ENCODE results near the gene TRPM3.

The TRPM3 gene

DNA sequence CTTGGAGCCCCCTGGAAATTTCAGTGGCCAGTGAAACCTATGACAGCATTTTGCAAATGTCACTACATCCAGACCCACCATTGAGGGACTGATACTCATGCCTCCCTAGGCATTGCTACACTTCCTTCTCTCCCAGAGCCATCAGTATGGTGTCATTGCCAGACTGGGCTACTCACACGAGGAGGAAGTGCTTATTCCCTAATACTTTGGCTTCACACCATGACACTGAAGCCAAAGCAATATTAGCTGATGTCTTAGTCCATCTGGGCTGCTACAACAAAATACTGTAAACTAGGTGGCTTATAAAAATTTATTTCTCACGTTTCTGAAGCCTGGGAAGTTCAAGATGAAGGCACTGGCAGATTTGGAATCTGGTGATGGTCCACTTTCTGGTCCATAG, 22.6 kb downstream of the TRPM3 start:
- no peak for DNase-seq (ENCODE audit: low read depth in 3 of 3)

GRCh38 chr9:71097671-71098070, 23.8 kb downstream of the TRPM3 start:
- no peak for DNase-seq (ENCODE audit: low read depth in 3 of 3)

GRCh38 chr9:71096421-71097108, 24.9 kb downstream of the TRPM3 start:
- DNase-seq (ENCODE audit: low read depth in 3 of 3) = no peak

GRCh38 chr9:71094708-71095251, 26.6 kb downstream of the TRPM3 start:
- DNase-seq (ENCODE audit: low read depth in 3 of 3) = no peak

GRCh38 chr9:71090896-71091295, 30.5 kb downstream of the TRPM3 start:
- no peak for DNase-seq (ENCODE audit: low read depth in 3 of 3)

- no peak for DNase-seq (ENCODE audit: low read depth in 3 of 3)
These were observed 42.0 kb downstream of the TRPM3 start for GRCh38 chr9:71079451-71079850.

- no peak for DNase-seq (ENCODE audit: low read depth in 3 of 3)
These were observed 45.3 kb downstream of the TRPM3 start for GRCh38 chr9:71076096-71076495.

DNA sequence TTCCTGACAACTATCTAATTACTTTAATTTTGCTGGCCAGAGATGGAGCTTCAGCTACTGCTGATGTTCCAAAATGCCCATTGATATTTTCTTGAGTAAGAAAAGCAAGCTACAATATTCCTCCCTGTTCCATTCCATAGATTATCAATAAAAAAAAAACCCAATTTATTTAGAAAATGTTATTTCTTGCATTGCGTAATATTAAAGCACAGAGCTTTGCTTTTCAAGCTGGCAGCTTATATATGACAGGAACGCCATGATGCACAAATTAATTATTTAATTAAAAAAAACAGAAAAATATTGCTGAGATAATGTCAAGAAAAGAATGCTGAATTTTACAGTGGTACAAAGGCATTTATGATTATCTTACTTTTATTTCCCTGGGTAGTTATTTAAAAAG, 47.9 kb downstream of the TRPM3 start:
- no peak for DNase-seq (ENCODE audit: low read depth in 3 of 3)

DNA sequence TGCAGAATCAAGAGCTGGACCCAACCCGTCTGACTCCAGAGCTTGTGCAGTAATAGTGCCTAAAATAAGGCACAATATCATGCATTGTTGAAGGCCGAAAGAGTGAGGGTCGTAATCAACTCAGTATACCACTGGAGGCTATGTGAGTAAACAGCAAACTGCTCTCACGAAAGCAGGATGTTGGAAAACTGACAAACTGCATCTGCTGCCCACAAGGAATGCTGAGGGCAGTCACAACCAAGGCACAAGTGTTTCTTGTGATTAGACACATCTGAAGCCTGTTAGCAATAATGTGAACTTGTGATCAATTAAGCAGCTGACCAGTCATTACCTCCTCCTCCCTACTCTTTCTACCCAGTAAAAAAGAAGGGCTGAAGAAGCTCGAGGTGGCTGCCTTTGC, 48.8 kb downstream of the TRPM3 start:
- no peak for DNase-seq (ENCODE audit: low read depth in 3 of 3)

GRCh38 chr9:71071633-71072032, 49.8 kb downstream of the TRPM3 start:
- no peak for DNase-seq (ENCODE audit: low read depth in 3 of 3)

- no peak for DNase-seq (ENCODE audit: low read depth in 3 of 3)
These were observed 62.8 kb downstream of the TRPM3 start for GRCh38 chr9:71058660-71059059.

DNA sequence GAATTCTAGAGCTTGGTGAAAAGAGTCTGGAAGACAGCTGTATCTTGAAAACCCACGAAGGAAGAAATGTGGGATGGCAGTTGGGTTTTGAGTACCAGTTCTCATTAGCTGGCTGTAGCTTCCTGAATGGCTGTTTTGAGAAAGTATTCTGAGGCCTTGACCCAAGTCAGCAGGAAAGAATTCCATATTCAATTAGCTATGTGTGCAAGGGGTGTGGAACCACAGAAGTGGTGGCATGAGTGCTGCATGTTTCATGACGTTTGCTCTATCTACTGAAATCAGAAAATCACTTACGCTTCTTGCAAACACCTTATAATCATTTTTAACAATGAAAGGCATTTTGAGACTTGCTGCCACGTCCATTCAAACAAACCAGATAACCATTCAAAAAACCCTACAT, 69.1 kb downstream of the TRPM3 start:
- DNase-seq (ENCODE audit: low read depth in 3 of 3) = no peak

DNA sequence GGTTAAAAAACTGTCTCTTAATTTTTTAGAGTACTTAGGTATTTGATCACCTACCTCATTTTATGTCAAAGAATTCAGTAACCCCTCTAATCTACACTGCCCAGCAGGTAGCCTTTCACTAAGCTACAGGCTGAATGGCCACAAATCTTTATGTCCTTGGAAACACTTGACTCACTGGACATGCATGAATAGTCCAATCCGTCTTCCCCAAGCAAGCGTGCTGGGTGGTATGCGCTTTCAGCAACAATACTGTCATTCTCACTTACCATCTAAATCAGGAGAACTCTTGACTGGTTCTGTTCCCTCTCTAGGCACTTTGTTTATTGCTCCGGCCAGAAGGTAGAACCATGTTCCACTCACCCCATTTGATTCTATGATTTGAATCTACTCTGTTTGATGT, 73.1 kb downstream of the TRPM3 start:
- no peak for DNase-seq (ENCODE audit: low read depth in 3 of 3)

- DNase-seq (ENCODE audit: low read depth in 3 of 3) = no peak
These were observed 78.9 kb downstream of the TRPM3 start for GRCh38 chr9:71042448-71042990.

DNA sequence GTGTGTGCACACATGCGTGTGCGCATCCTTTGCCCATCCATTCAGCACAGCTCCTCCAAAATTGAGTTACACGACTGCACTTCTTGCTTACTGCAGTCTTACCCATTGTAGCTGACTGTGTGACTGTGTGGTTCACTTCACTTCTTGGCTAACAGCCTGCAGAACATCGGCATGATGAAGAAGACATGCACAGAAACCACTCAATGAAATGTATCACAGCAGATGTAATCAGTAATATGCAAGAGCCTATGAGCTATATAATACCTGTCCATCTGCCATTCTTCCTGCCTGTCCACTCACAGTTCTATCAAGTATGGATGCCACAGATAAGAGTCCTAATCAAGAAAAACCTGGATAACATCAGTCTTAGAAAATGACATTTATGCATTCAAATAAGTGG, 83.9 kb downstream of the TRPM3 start:
- no peak for DNase-seq (ENCODE audit: low read depth in 3 of 3)

- no peak for DNase-seq (ENCODE audit: low read depth in 3 of 3)
These were observed 84.9 kb downstream of the TRPM3 start for GRCh38 chr9:71036501-71036900.

GRCh38 chr9:71032779-71033178, 88.6 kb downstream of the TRPM3 start:
- no peak for DNase-seq (ENCODE audit: low read depth in 3 of 3)

GRCh38 chr9:71025728-71026127, 95.7 kb downstream of the TRPM3 start:
- DNase-seq (ENCODE audit: low read depth in 3 of 3) = no peak

- DNase-seq (ENCODE audit: low read depth in 3 of 3) = no peak
These were observed 96.2 kb downstream of the TRPM3 start for GRCh38 chr9:71025201-71025600.

DNA sequence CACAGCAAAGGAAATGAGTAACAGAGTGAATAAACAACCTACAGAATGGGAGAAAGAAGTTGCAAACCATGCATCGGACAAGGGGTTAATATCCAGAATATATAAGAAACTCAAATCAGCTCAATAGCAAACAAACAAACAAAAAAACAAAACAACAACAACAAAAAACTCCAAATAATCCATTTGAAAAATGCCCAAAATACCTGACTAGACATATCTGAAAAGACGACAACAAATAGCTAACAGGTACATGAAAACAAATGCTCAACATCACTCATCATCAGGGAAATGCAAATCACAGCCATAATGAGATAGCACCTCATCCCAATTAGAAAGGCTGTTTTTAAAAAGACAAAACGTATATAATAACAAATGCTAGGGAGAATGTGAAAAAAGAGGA, 111.2 kb downstream of the TRPM3 start:
- no peak for DNase-seq (ENCODE audit: low read depth in 3 of 3)

GRCh38 chr9:71005456-71005855, 116.0 kb downstream of the TRPM3 start:
- no peak for DNase-seq (ENCODE audit: low read depth in 3 of 3)

- DNase-seq (ENCODE audit: low read depth in 3 of 3) = no peak
These were observed 117.2 kb downstream of the TRPM3 start for GRCh38 chr9:71004196-71004595.

DNA sequence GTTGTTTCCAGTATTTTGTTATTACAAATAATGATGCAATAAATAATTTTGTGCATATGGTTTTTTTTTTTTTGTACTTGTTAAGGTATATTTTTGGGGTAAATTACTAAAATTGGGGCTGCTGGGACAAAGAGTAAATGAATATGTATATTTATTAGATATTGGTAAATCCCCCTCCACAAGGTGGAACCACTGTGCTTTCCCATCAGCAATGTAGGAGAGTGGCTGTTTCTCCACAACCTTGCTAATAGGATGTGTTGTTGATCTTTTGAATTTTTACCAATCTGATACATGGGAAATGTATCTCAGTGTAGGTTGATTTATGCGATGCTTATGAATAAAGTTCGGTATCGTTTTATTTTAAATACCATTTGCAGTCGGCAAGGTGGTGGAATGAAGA, 118.1 kb downstream of the TRPM3 start:
- no peak for DNase-seq (ENCODE audit: low read depth in 3 of 3)

Measured in stimulated activated CD4-positive, alpha-beta T cell treated with anti-CD3 and anti-CD28 coated beads, TNF-alpha, amount 100 ng/mL, for 48 hours (primary cell).